HEK293T (cell line): ENCODE measurements around the gene CAMK2B.

Source experiments
- CTCF ChIA-PET: fragments of 350-600 bp; formaldehyde crosslinking; extraction: SDS; loops from one replicate; lab custom pipeline; 2021; ENCODE audit warnings: antibody characterized with exemption, inconsistent platforms; lab: Yijun Ruan, JAX
- POLR2A ChIA-PET: fragments of 350-600 bp; formaldehyde crosslinking; extraction: SDS; loops from one replicate; lab custom pipeline; 2020; ENCODE audit warnings: antibody characterized with exemption, inconsistent platforms; lab: Yijun Ruan, JAX
- DNase-seq: peaks from one replicate; pipeline ENCODE4 v3.0.0; 2012; ENCODE audit warnings: mixed read lengths; ENCODE audit errors: extremely low spot score
- ARNT ChIP-seq: fragments of 450-650 bp; IDR thresholded peaks from 2 replicates; pipeline ENCODE4 v1.6.1; 2017; ENCODE audit warnings: mild to moderate bottlenecking
- BHLHE40 ChIP-seq: fragments of 450-650 bp; IDR thresholded peaks from 2 replicates; pipeline ENCODE4 v1.6.1; 2016; ENCODE audit warnings: mild to moderate bottlenecking, moderate library complexity, borderline replicate concordance
- CTBP1 ChIP-seq: fragments of 450-650 bp; IDR thresholded peaks from 2 replicates; pipeline ENCODE4 v1.6.1; 2016; ENCODE audit warnings: borderline replicate concordance
- ELF4 ChIP-seq: fragments of 450-650 bp; IDR thresholded peaks from 2 replicates; pipeline ENCODE4 v1.6.1; 2017; ENCODE audit warnings: antibody characterized with exemption
- FOXA1 ChIP-seq: fragments of 450-650 bp; IDR thresholded peaks from 2 replicates; pipeline ENCODE4 v1.6.1; 2016; ENCODE audit warnings: mild to moderate bottlenecking
- FOXK2 ChIP-seq: fragments of 450-650 bp; IDR thresholded peaks from 2 replicates; pipeline ENCODE4 v1.6.1; 2016; ENCODE audit warnings: mild to moderate bottlenecking
- FOXM1 ChIP-seq: fragments of 450-650 bp; IDR thresholded peaks from 2 replicates; pipeline ENCODE4 v1.6.1; 2017; ENCODE audit warnings: mild to moderate bottlenecking, borderline replicate concordance
- HDGF ChIP-seq: fragments of 450-650 bp; IDR thresholded peaks from 2 replicates; pipeline ENCODE4 v1.6.1; 2017; ENCODE audit warnings: antibody characterized with exemption, borderline replicate concordance
- L3MBTL2 ChIP-seq: fragments of 450-650 bp; conservative IDR thresholded peaks from 2 replicates; pipeline ENCODE4 v1.6.1; 2016; ENCODE audit warnings: mild to moderate bottlenecking
- LEF1 ChIP-seq: fragments of 450-650 bp; IDR thresholded peaks from 2 replicates; pipeline ENCODE4 v1.6.1; 2017; ENCODE audit warnings: mild to moderate bottlenecking, borderline replicate concordance
- NFRKB ChIP-seq: fragments of 450-650 bp; IDR thresholded peaks from 2 replicates; pipeline ENCODE4 v1.6.1; 2016; ENCODE audit warnings: mild to moderate bottlenecking, moderate library complexity
- SP1 ChIP-seq: fragments of 450-650 bp; IDR thresholded peaks from 2 replicates; pipeline ENCODE4 v1.6.1; 2017
- SUZ12 ChIP-seq: fragments of 450-650 bp; IDR thresholded peaks from 2 replicates; pipeline ENCODE4 v1.6.1; 2016; ENCODE audit warnings: mild to moderate bottlenecking
- TARDBP ChIP-seq: fragments of 450-650 bp; IDR thresholded peaks from 2 replicates; pipeline ENCODE4 v1.6.1; 2016
- ZNF384 ChIP-seq: fragments of 450-650 bp; IDR thresholded peaks from 2 replicates; pipeline ENCODE4 v1.6.1; 2016
- TF ChIP-seq, protein P1 (sequence below): fragments of 450-650 bp; IDR thresholded peaks from 2 replicates; pipeline ENCODE4 v1.6.1; 2016

CAMK2B gene

DNA sequence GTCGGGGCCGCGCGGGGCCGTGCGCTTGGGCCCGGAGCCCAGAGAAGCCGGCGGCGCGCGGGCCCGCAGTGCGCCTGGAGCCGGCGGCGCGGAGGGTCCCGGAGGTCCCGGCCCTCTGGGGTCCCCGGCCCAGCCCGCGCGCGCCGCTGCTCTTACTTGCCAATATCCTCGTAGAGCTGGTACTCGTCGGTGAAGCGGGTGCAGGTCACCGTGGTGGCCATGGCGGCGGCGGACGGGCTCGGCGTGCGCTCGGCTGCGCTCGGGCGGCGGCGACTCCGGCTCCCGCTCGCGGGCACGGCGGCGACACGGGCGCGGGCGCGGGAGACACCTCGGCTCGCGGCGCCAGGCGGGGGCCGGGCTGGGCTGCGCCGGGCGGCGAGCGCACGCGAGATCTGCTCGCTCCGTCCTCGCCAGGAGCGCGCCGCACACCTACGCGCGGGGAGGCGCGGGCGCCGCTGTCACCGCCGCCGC, at the start of gene CAMK2B:
Gene CAMK2B, minus strand, starts transcription at position 394 of the 471 bp plus-strand sequence. Its CDS starts 173 bp downstream, at position 221.
- CTCF ChIA-PET = no interaction called here
- POLR2A ChIA-PET = no interaction called here
- peak; percentile 56 for DNase-seq
- TF ChIP-seq SUZ12 (no peak), L3MBTL2 (no peak), FOXA1 (no peak), ZNF384 (no peak), SP1 (no peak), TARDBP (no peak), CTBP1 (no peak), NFRKB (no peak), ARNT (no peak), FOXM1 (no peak)
- TF ChIP-seq, protein P1, sequence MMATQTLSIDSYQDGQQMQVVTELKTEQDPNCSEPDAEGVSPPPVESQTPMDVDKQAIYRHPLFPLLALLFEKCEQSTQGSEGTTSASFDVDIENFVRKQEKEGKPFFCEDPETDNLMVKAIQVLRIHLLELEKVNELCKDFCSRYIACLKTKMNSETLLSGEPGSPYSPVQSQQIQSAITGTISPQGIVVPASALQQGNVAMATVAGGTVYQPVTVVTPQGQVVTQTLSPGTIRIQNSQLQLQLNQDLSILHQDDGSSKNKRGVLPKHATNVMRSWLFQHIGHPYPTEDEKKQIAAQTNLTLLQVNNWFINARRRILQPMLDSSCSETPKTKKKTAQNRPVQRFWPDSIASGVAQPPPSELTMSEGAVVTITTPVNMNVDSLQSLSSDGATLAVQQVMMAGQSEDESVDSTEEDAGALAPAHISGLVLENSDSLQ = no peak

DNA sequence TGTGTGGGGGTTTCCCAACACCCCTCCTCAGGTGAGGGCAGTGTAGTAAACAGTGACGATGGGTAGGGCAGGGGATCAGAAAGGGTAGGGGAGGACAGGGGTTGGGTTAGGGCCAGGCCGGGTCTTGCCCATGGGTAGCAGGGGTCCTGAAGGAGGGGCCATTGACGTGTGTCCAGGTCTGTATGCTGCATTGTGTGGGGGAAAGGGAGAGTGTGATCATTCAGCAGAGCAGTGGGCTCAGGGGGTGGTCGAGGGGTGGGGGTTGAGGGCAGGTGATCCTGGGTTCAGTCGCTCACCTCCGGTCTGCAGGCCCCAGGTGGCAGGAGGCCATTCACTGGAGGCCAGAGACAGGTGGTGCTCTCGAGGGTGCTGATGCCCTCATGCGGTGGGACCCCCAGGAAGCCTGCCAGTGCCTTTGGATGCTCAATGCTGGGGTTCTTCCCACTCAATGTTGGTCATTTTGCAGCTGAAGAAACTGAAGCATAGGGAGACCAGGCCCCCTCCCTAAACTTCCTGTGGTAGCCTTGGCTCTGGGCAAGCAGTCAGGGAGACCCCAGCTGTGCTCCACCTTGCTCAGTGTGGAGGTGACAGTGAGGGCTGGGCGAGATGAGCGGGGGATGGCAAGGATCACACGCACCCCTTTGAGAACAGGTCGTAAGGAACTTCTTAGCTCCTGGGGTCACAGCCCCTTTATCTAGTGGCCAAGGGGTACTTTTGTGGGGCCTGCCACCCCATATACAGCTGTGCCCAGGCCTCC, 48.8 kb upstream of the CAMK2B start:
- TF ChIP-seq SUZ12 (no peak), SP1 (no peak), HDGF (no peak), BHLHE40 (no peak), FOXA1 (no peak), L3MBTL2 (no peak), LEF1 (no peak)
- ChIA-PET POLR2A (no interaction called here), CTCF (no interaction called here)
- DNase-seq = no peak

DNA sequence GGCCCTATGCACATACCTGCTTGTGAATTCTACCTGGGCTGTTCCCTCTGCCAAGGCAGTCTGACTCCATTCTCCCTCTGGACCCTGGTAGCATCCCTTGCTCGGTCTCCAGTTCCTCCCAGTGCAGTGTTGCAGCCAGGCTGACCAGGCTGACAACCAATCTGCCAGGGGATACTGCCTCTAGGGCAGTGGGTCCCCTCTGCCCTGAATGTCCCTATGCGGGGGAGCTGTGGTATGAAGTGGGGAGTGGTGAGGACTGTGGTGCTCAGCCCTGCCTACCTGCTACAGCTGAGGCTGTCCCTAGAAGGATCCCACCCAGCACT, 48.0 kb upstream of the CAMK2B start:
- ChIA-PET POLR2A (no interaction called here), CTCF (no interaction called here)

DNA sequence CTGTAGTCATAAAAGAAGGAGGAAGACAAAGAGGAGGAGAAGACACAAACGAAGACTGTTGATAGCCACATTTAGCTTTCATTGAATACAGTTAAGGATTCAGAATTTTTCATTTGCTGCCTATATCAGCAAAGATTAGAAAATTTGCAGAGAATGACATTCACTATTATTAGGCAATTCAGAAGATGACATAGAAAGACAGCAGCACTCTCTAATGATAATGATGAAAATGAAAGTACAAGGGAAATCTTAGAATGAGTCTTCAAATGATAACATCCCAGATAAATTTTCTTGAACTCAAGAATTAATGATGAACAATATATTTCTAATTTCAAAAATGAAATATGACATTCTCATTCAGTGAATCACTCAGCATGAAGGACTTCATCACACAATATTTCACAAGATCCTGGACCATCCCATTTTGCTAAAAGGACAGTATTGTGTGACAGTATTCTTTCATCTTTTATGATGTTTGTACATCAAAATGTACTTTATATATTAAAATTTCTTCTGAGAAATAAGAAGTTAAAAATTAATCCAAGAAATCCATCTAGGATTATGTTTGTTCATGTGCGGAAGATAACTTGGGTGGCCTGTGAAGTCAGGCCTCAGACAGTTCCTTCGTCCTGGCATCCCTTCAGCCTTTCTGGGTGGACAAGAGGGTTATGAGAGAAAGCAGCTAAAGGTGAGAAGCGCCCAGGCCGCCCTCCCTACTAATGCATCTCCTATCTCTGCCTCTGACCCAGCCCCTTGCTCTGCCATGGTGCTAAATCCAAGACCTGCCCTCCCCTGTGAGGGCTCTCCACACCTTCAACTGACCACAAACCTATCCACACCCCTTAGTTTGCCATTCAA, 47.4 kb upstream of the CAMK2B start:
- CTCF ChIA-PET = no interaction called here
- TF ChIP-seq, protein P1 = no peak
- TF ChIP-seq HDGF (no peak), FOXM1 (no peak), ZNF384 (no peak), NFRKB (no peak), FOXK2 (no peak), ELF4 (no peak), TARDBP (no peak), LEF1 (no peak), FOXA1 (no peak), SP1 (no peak), CTBP1 (no peak), SUZ12 (no peak), ARNT (no peak), L3MBTL2 (no peak), BHLHE40 (no peak)

More for the DNA sequence above, 48.0 kb upstream of the CAMK2B start:
- DNase-seq = no peak
- TF ChIP-seq FOXK2 (no peak), BHLHE40 (no peak), ARNT (no peak), CTBP1 (no peak), TARDBP (no peak), FOXM1 (no peak), NFRKB (no peak), ZNF384 (no peak), FOXA1 (no peak), L3MBTL2 (no peak)

DNA sequence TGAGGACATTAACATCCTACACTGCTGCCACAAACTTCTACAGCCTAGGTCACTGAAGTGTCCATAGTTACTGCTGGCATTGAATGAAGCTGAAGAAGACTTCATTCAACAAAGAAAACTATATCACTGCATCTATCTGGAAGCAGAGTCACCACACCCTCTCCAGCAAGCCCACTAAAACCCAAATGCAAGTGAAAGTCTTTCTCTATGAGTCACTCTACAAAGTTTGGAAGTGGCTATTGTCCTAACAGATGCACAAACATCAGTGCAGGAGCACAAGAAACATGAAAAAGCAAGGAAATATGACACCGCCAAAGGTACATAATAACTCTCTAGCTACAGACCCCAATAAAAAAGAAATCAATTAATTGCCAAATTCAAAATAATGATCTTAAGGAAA, 43.5 kb upstream of the CAMK2B start:
- CTCF ChIA-PET = no interaction called here
- DNase-seq = no peak
- no peak for TF ChIP-seq ELF4
- no peak for TF ChIP-seq HDGF
- TF ChIP-seq, protein P1 = no peak
- TF ChIP-seq SP1 = no peak
- TF ChIP-seq ZNF384 = no peak
- TF ChIP-seq ARNT = no peak
- no peak for TF ChIP-seq L3MBTL2
- no peak for TF ChIP-seq FOXM1
- TF ChIP-seq BHLHE40 = no peak
- TF ChIP-seq SUZ12 = no peak
- no peak for TF ChIP-seq FOXK2
- TF ChIP-seq FOXA1 = no peak
- no peak for TF ChIP-seq NFRKB
- no peak for TF ChIP-seq LEF1
- TF ChIP-seq TARDBP = no peak
- no peak for TF ChIP-seq CTBP1
- POLR2A ChIA-PET = no interaction called here

More for the DNA sequence above, 47.4 kb upstream of the CAMK2B start:
- no peak for DNase-seq
- POLR2A ChIA-PET = no interaction called here
